HG03103 (cell line): ENCODE results near the gene GMDS.

Source experiments
- ATAC-seq: cut with Tn5 transposase; IDR thresholded peaks from one replicate; pipeline ENCODE4 v1.9.1; 2021; ENCODE audit warnings: low read depth; ENCODE audit not compliant: unreplicated experiment

Gene GMDS

DNA sequence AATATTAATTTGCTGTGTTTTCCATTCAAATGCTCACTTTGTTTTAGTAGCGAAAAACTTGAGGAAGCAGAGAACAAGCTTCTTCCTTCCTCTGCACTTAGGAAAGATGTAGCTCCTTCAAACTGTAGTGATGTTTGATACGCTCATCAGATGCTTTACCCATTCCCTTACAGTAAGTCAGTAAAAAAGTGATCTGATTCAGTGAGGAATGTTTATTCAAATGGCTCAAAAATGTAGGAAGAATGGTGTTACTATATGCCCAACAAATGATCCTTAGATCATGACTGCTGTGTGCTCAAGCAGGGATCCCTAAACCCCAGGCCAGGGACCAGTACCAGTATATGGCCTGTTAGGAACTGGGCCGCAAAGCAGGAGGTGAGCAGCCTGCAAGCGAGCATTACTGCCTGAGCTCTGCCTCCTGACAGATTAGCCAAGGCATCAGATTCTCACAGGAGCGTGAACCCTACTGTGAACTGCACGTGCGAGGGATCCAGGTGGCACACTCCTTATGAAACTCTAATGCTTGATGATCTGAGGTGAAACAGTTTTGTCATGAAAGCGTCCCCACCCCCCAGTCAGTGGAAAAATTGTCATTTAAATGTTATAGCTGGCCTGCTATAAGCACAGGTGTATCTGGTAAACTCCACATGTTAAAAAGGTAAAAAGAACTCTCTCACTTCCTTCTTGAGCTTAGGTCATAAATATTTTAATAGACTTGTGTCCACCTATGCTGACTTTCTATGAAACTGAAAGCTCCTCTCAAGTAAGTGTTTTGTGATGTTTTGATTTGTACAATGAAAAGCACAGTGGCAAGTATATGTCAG lies 448.5 kb downstream of the GMDS start:
- ATAC-seq, result peak; percentile 86

DNA sequence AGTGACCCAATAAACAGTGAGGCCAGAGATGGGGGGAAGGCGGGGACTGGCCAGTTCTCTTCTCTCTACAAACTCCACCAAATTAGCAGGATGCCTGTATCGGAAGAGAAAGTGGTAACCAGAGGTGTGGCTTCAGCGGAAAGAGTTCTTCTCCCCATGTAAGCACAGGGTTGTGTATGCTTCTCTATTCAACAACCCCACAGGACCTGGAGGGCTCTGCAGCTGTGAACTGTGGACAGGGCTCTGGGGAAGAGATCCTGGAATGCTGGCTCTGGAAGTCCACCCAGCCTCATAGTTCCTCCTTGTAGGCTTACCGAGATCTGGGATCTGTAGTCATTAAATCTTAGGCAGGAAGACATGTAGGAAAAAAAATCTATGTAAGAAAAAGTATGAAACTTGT lies 449.5 kb downstream of the GMDS start:
- no peak for ATAC-seq

DNA sequence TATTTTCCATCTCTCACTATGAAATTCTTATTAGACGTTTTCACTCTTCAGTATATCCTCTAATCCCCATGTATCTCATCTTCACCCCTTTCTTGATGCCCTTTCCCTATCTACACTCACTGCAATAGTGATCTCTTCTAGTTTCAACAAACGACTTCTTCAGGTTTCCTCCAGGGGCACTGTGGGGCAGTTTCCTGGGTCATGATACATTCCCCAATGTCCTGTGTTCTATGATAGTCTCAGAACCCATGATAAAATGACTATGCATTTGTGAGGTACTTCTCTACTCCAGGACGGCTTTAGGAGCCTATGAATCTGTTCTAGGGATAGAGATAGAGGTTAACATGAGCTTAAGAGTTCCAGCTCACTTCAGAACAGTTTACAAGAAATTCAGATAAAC lies 452.4 kb downstream of the GMDS start:
- no peak for ATAC-seq

DNA sequence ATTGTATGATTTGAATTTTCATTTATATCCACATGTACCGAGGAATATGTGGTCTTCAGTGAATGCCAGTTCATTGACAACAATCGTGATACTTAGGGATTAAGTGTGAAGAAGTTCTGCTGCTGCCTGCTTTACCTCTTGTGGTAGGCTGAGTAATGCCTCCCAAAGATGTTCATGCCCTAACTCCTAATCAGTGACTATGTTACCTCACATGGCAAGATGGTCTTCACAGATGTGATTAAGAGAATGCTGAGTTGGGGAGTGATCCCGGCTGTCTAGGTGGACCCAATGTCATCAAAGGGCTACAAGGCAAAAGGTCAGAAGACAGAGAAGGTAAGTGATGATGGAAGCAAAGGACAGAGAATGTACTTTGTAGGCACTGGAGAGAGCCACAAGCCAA lies 454.7 kb downstream of the GMDS start:
- no peak for ATAC-seq

DNA sequence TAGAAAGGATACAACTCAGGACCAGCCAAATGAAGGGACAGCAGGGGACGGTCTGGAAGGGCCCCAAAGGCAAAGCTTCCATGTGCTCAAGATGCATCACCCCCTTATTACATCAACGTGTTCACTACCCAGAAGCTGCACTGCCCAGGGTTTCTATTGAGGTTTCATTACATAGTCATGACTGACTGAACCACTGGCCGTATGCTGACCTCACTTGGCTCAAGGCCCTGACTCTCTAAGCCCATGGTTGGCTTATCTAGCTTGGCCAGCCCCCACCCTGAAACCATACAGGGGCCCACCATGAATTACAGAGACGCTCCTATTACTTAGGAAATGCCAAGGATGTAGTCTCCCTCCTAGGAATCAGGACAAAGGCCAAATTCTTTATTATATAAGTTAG lies 456.3 kb downstream of the GMDS start:
- ATAC-seq, result no peak

DNA sequence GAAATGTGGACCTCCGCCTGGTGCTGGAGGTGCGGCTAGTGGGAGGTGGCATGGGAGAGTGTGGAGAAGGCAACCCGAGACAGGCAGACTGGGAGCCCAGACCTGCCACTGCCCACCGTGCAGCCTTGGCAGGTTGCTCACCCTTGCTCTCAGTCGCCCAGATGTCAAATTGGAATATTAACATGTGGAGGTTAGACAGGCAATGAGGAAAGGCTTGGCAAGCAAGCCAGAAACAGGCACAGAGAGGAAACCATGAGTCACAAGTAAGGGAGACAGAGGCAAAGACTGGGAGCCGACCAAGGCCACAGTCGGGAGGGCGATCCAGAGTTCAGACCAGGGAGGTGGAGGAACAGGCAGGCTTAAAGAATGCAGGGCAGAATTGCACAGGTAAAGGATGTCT lies 457.5 kb downstream of the GMDS start:
- ATAC-seq, result no peak

DNA sequence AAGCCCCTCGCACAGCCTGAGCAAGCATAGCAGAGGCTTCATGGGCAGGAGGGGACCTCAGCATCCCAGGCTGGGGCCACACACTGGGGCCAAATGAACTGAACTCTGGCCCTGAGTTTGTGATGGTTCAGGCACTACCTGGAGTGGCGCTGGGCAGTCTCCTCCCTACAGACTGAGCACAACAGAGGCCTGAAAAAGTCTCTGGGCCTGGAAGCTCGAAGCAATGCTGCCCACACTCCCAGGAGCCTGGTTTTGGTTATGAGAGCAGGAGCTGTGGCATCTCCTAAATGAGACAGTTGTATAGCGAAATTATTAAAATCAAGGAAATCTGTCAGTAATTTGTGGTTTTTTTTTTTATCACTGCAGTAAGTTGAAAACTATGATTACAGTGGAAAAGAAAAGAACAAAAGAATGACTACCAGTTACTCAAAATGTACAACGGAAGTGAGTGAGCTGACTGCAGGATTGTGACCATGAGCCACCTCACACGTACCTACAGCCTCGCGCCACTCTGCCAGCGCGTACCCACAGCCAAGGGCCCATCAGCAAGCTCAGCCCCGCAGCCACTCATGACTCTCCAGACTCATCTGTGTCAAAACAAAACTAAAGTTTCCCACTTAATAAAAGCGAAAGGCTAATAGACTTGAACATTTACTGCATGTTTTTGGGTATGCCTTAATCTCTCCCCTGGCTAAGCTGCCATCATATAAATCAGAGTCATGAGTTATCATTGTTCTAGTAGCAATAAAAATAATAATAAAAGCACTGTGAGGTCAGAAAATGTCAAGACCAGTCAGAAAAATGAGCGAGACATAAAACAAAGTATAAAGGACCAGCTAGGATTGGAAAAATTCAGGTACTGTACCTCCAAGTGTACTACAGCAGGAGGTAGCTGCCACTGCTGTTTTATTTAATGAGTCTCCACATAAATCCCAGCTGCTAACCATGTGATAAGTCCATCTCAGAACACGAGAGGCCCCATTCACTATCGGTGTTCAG lies 458.7 kb downstream of the GMDS start:
- ATAC-seq, result no peak

DNA sequence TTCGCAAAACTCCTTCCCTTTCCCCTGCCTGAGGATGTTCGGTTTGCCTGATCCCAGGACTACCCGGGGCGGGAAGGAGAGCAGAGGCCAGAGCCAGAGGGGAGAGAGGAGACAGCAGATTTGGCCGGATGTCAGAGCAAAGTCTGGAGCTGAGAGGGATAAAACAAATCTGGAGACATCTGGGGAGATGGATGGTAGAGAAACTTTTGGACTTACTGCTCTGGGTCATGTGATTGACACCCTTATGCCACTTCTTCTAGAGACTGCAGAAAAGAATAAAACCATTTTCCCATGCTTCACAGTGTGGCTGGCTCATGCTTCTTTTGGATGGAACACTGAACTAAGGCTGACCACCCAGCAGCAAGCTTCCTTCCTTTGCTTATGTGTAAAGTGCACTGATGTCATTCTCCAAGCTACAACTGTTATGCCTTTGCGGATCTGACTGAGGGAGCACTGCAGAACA lies 461.0 kb downstream of the GMDS start:
- ATAC-seq, result no peak

DNA sequence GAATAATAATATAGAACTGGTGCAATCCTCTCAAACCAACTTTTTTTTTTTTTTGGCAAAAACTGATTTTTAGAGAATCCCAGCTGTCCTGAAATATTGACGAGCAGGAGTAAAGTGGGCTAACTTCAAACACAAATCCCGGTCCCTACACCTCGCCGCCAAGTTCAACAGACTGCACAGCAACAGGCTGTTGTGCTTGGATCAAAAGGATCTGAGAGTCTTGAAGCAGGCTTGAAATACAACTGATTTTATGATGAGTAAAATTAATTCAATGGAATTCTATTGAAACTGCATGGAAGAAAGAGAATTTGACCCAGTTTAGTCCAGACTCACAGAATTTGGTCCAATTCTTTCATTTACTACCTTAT lies 463.6 kb downstream of the GMDS start:
- ATAC-seq, result no peak

DNA sequence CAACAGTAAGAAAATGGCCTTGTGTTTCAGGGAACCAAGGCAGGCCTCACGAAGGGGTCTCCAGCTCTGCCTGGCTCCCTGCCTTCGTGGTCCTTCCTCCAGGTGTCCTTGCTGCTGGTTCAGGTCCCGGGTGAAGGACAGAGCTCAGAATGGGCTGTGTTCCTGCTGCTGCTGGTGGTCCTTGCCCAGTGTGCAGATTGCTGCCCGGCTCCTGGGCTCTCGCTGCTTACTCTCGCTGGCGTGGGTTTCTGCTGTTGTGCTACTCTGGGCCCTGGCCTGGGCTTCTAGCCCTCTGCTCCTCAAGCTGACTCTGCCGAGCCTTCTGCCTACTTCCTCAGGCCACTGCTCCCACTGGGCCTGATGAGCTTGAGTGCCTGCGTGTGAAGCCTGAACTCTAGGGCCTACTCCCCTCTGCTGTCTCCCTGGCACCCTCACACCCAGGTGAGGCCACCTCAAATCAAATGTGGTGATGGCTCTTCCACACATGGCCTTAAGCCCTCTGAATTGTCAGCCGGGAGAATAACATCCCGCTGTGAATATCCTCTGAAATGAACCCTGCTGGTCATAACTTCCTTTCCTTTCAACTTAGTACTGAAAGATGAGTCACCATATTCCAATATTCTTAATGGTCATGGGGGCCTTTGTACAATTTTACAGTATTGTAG lies 464.1 kb downstream of the GMDS start:
- no peak for ATAC-seq

DNA sequence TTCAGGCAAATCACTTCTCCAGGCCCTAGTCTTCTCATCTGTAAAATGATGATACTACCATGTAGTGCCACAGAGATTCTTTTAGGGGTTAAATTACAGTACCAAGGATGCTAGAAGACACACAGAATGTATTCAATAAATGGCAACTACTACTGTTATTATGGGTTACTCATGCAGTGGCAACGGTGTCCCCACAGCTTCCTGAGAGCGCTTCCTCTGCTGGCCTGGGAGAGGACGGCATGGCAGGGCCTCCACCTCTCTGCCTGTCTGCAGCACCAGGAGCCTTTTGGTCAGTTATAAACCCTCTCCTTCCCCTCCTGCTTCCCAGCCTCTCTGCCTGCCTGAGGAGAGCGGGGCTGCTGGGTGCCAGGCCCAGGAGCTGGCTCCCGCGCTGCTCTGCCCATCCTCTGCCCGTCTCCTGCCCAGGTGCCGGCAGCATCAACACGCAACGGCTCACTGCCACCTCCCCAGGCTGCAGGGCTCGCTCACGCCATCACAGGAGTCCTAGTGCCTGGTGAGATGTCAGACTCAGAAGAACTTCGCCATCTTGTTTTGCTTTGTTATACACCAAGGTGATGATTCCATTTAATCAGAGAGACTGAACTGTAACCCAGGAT lies 465.0 kb downstream of the GMDS start:
- no peak for ATAC-seq

DNA sequence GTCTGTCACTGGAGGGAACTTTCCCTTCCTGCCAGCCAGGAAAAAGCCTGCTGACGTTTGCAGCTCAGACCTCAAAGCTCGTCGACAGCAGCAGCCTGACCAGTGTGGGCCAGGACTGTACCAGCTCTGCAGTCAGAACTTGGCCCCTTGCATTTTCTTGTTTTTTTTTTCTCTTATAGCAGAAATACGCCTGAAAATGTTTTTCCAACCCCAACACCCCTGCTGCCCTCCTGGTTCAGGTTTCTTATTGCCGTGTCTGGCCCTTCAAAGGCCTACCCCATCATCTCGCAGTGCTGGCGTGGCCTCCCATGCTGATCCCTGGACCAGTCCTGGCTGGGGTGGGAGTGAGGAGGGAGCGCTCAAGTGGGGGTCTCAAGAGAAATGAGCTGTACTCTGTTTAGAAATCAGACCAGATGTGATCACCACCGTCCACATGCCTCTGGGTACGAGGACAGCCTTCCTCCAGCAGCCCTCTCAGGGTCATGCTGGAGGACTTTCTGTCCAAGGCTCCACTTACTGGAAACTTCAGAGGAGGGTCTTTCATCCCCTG lies 466.6 kb downstream of the GMDS start:
- ATAC-seq, result no peak

DNA sequence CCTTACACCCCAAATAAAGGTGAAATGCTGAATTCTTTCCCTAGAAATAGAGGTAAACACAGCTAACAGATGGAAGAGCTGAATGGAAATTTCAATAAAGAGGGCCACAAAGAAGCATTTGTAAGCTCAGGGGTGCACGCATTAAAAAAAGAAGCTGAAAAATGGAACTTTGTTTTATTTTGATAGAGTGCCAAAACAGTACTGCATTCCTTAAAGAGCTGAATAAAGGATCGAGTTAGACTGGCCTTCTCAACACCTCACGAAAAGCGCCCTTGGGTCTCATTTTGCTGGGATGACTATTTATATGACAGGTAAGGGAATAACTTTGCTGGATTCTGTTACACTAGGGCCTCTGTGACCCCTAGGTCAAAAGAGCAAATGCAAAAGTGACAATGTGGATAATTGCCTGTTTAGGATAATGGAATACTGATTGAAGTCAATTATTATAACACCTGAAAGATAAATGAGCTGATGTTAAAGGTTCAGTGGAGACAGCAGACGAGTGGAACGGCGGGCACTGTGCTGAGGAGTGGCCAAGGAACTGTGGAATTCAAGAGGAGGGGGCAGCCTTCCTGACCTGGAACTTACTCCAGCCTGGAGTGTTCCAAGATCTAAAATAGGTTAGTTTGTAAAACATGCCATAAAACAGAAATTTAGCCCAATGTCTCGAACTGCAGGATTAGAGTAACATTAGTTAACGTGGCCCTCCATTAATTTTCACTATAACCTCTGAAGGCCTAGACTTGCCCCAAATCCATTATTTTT lies 467.3 kb downstream of the GMDS start:
- ATAC-seq, result no peak

DNA sequence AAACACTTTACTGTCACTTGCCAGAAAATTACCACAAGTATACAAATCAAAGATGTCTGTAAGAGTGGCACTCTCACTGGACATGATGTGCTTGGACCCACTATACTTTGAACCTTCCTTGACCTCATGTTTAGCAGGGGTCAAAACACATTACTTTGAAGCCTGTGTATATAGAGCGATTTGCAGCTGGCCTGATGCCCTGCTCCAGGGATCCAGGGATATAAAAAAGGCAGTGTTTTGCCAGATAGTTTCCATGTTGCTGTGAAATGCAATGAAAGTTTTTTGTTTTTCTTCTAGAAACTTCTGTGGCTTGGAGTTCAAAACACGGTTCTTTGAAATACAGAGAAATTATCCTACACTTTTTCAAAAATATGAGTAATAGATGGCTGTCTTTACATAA lies 470.0 kb downstream of the GMDS start:
- ATAC-seq, result no peak

DNA sequence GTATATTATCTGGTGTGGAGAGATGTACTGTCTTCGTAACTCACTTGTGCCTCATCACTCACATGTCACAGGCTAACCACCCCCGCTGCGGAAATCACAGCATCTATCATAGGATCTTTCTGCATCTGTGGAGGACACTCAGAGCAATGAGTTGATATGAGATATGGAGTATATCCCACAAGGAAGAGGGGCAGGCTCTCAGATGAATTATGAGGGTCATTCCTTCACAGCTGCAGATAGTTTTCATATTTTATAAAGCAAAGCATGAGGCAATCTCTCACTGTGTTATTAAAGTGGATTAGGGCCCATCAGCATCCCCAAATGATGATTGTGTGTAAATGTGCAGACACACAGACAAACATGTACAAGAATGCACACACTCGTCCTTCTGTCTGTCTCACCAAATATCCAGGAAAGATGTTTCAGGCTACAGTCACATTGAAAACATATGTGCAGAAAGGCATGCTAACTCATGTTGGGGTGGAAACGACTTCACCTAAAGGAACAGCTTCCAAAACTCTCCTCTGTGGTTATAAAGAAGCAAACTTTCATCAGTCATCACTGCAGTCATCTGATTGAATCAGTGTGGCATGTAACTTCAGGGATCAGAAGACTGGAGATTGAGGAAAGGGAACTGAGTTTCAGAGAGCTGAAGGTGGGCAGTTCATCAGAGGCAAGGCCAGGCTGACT lies 471.0 kb downstream of the GMDS start:
- no peak for ATAC-seq

DNA sequence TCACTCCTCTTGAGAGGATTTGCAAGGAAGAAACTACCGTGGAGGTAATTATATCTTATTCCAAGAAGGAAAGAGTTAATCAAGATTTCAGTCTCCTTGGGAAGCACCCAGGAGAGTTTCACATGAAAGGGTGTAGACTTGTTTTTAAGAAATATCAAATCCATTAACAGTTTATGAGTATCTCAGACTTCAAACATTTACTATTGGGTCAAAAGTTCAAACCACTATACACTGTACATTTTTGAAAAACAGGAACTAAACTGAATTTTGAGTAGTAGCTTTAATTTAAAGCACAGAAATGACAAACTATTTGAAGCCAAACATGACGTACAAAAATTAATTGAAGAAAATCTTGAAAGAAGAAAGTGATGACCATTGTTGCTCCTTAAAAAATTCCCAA lies 471.7 kb downstream of the GMDS start:
- ATAC-seq, result no peak

DNA sequence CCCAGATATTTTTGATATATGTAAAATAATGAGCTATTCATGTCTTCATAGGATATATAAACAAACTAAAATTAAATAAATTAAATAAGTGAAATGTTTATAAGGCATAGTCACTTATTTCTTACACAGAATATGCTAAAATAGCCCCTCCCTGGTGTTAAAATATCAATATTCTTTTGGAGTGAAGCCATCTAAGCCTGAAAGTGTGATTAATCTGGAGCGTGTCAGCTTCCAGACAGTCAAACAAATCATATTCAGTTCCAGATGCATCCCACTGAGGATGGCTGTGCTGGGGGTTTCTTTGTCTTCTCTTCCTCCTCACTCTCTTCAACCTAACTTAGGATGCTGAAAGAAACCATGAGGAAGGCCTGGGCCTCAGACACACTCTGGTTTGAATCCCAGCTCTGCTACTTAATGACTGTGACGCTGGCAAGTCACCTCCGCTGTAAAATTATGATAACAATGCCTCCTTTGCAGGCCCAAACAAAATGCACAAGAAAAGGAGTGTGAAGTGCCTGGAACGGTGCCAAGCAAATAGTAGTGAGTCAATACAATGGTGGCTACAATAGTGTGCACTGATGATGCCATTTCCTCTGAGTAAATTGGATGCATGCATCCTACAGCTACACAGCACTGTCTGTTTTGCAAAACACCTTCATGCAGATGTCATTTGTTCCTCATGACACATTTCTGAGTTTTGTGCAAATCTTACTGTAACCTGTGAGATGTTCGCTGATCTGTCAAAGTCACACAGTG lies 474.3 kb downstream of the GMDS start:
- no peak for ATAC-seq

DNA sequence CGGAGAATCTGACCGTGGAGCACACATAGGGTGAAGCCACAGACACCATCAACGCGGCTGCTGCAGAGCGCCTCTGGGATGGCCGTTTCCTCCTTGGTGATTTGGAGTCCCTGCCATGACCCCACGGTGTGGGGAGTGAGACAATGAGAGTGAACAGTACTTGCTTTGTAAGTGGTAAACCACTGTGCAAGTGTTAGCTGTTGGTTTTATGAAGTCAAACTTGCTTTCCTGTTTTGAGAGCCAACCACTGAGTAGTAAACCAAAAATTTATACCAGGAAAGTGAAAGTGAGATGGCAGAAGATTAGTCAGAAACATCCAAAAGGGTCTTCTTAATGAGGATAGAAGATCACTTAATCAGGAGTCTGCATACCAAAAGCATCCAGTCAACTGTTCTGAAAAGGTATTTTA lies 475.0 kb downstream of the GMDS start:
- peak; percentile 65 for ATAC-seq
